ENCODE results near the gene TBC1D14. TPM values are rescaled to one million over a fixed set of nuclear protein-coding genes. Genes with fewer than 3 reads are reported as not detected.

The TBC1D14 gene
- total RNA-seq, 1 experiment from 2014 or later = 36.3 TPM

- DNase-seq (ENCODE audit: low read depth, low spot score) (no peak), ATAC-seq (no peak)
- intact Hi-C loops (cut with micrococcal nuclease; ENCODE audit: unreplicated experiment) = no loop called here
- TF ChIP-seq SIN3A (IDR thresholded peaks at IDR 0.05; ENCODE audit: borderline replicate concordance, insufficient read depth, low read depth, low read length) (no peak), TCF7L2 (IDR thresholded peaks at IDR 0.05; ENCODE audit: low read depth, low read length) (no peak), POLR2AphosphoS5 (IDR thresholded peaks at IDR 0.05; ENCODE audit: low read depth, low read length) (no peak)
- TF ChIP-seq, protein P1, sequence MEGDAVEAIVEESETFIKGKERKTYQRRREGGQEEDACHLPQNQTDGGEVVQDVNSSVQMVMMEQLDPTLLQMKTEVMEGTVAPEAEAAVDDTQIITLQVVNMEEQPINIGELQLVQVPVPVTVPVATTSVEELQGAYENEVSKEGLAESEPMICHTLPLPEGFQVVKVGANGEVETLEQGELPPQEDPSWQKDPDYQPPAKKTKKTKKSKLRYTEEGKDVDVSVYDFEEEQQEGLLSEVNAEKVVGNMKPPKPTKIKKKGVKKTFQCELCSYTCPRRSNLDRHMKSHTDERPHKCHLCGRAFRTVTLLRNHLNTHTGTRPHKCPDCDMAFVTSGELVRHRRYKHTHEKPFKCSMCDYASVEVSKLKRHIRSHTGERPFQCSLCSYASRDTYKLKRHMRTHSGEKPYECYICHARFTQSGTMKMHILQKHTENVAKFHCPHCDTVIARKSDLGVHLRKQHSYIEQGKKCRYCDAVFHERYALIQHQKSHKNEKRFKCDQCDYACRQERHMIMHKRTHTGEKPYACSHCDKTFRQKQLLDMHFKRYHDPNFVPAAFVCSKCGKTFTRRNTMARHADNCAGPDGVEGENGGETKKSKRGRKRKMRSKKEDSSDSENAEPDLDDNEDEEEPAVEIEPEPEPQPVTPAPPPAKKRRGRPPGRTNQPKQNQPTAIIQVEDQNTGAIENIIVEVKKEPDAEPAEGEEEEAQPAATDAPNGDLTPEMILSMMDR (IDR thresholded peaks at IDR 0.05) = no peak
- TF ChIP-seq, protein P2, sequence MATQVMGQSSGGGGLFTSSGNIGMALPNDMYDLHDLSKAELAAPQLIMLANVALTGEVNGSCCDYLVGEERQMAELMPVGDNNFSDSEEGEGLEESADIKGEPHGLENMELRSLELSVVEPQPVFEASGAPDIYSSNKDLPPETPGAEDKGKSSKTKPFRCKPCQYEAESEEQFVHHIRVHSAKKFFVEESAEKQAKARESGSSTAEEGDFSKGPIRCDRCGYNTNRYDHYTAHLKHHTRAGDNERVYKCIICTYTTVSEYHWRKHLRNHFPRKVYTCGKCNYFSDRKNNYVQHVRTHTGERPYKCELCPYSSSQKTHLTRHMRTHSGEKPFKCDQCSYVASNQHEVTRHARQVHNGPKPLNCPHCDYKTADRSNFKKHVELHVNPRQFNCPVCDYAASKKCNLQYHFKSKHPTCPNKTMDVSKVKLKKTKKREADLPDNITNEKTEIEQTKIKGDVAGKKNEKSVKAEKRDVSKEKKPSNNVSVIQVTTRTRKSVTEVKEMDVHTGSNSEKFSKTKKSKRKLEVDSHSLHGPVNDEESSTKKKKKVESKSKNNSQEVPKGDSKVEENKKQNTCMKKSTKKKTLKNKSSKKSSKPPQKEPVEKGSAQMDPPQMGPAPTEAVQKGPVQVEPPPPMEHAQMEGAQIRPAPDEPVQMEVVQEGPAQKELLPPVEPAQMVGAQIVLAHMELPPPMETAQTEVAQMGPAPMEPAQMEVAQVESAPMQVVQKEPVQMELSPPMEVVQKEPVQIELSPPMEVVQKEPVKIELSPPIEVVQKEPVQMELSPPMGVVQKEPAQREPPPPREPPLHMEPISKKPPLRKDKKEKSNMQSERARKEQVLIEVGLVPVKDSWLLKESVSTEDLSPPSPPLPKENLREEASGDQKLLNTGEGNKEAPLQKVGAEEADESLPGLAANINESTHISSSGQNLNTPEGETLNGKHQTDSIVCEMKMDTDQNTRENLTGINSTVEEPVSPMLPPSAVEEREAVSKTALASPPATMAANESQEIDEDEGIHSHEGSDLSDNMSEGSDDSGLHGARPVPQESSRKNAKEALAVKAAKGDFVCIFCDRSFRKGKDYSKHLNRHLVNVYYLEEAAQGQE (IDR thresholded peaks at IDR 0.05; ENCODE audit: insufficient read depth in 1 of 2, low read depth in 2 of 2, low read length in 1 of 2) = no peak
- POLR2A ChIA-PET = no interaction called here
- no TSS peak for BruUV-seq (replicated peaks)
- H3K27me3 ChIP-seq (ENCODE audit: control insufficient read depth, insufficient read depth, low read length) = no peaks in the 10 kb centered on the region
- H3K4me1 ChIP-seq (ENCODE audit: control insufficient read depth, insufficient read depth, low read length) = no peaks in the 10 kb centered on the region
- CTCF ChIA-PET = no interaction called here
- H3K9me3 ChIP-seq (ENCODE audit: control insufficient read depth, insufficient read depth, low read depth, low read length) = no peaks in the 10 kb centered on the region
- no peak overlapping the region for H3K27ac ChIP-seq (ENCODE audit: low read length)
- no peak overlapping the region for H3K4me3 ChIP-seq (ENCODE audit: low read depth in 2 of 2, low read length in 2 of 2)
- in situ Hi-C loops (cut with HindIII; ENCODE audit: low pct_unique_long_range_greater_than_20kb, low sequenced_read_pairs) = no loop called here
- no peaks in the 10 kb centered on the region for H3K36me3 ChIP-seq (ENCODE audit: control insufficient read depth, insufficient read depth, low read length)
Observed at GRCh38 chr4:7075962-7076695, 166.5 kb downstream of the TBC1D14 start.

- TF ChIP-seq TCF7L2 (IDR thresholded peaks at IDR 0.05; ENCODE audit: low read depth, low read length) = no peak
- TF ChIP-seq, protein P1 (IDR thresholded peaks at IDR 0.05) = no peak
- no peak for TF ChIP-seq POLR2AphosphoS5 (IDR thresholded peaks at IDR 0.05; ENCODE audit: low read depth, low read length)
- TF ChIP-seq, protein P2 (IDR thresholded peaks at IDR 0.05; ENCODE audit: insufficient read depth in 1 of 2, low read depth in 2 of 2, low read length in 1 of 2) = no peak
- TF ChIP-seq SIN3A (IDR thresholded peaks at IDR 0.05; ENCODE audit: borderline replicate concordance, insufficient read depth, low read depth, low read length) = no peak
- POLR2A ChIA-PET = interaction anchor here (0.6 kb wide), 1 partner anchor 166 kb away, joined by 3 read pairs; no protein-coding TSS in a partner anchor
- intact Hi-C loops (cut with micrococcal nuclease; ENCODE audit: unreplicated experiment) = no loop called here
- no peak overlapping the region for H3K4me3 ChIP-seq (ENCODE audit: low read depth in 2 of 2, low read length in 2 of 2)
- ATAC-seq (no peak), DNase-seq (ENCODE audit: low read depth, low spot score) (no peak)
- BruUV-seq (replicated peaks) = no TSS peak
- in situ Hi-C loops (cut with HindIII; ENCODE audit: low pct_unique_long_range_greater_than_20kb, low sequenced_read_pairs) = no loop called here
- H3K4me1 ChIP-seq (ENCODE audit: control insufficient read depth, insufficient read depth, low read length) = no peaks in the 10 kb centered on the region
- H3K36me3 ChIP-seq (ENCODE audit: control insufficient read depth, insufficient read depth, low read length) = no peaks in the 10 kb centered on the region
- no peak overlapping the region for H3K27ac ChIP-seq (ENCODE audit: low read length)
- CTCF ChIA-PET = no interaction called here
- H3K27me3 ChIP-seq (ENCODE audit: control insufficient read depth, insufficient read depth, low read length) = no peaks in the 10 kb centered on the region
- no peaks in the 10 kb centered on the region for H3K9me3 ChIP-seq (ENCODE audit: control insufficient read depth, insufficient read depth, low read depth, low read length)
Observed at GRCh38 chr4:7076696-7077082, 167.1 kb downstream of the TBC1D14 start.
